CD4-positive, alpha-beta T cell treated with Interleukin-15 for 1 hour (primary cell): ENCODE measurements around the gene CST9L.

Experiments
- DNase-seq: peaks from one replicate; pipeline ENCODE4 v3.0.0-alpha.2; 2020

Gene CST9L

GRCh38 chr20:23568320-23568970, at the start of gene CST9L:
TSS of gene CST9L (minus strand) at chr20:23568484. CDS start at chr20:23568450, 34 bp downstream.
- DNase-seq: no peak

- DNase-seq: no peak
These were observed 45.9 kb upstream of the CST9L start for GRCh38 chr20:23614163-23614562.

GRCh38 chr20:23613676-23614075, 45.4 kb upstream of the CST9L start:
- DNase-seq: no peak

- DNase-seq: no peak
These were observed 44.1 kb upstream of the CST9L start for GRCh38 chr20:23612396-23612795.

- DNase-seq: no peak
These were observed 41.3 kb upstream of the CST9L start for GRCh38 chr20:23609486-23610109.

GRCh38 chr20:23608251-23608846, 40.1 kb upstream of the CST9L start:
- DNase-seq: no peak

- DNase-seq: no peak
These were observed 39.4 kb upstream of the CST9L start for GRCh38 chr20:23607497-23608245.

GRCh38 chr20:23606652-23607049, 38.4 kb upstream of the CST9L start:
- DNase-seq: peak; percentile 67

GRCh38 chr20:23605867-23606651, 37.8 kb upstream of the CST9L start, which contains the start of gene CST9:
TSS of gene CST9 (minus strand) at chr20:23605917. CDS start at chr20:23605864, 53 bp downstream.
- no peak for DNase-seq

GRCh38 chr20:23604306-23604705, 36.0 kb upstream of the CST9L start:
- DNase-seq: no peak

- no peak for DNase-seq
These were observed 35.0 kb upstream of the CST9L start for GRCh38 chr20:23603321-23603720.

GRCh38 chr20:23602699-23603098, 34.4 kb upstream of the CST9L start:
- DNase-seq: no peak

GRCh38 chr20:23602241-23602640, 34.0 kb upstream of the CST9L start:
- no peak for DNase-seq

- no peak for DNase-seq
These were observed 33.4 kb upstream of the CST9L start for GRCh38 chr20:23601715-23602114.

- DNase-seq: no peak
These were observed 30.2 kb upstream of the CST9L start for GRCh38 chr20:23598481-23598880.

GRCh38 chr20:23596579-23597250, 28.4 kb upstream of the CST9L start:
- DNase-seq: no peak

- no peak for DNase-seq
These were observed 27.7 kb upstream of the CST9L start for GRCh38 chr20:23595941-23596340.

- no peak for DNase-seq
These were observed 20.4 kb upstream of the CST9L start for GRCh38 chr20:23588434-23589403.

- no peak for DNase-seq
These were observed 19.3 kb upstream of the CST9L start for GRCh38 chr20:23587631-23588030.

GRCh38 chr20:23586735-23587525, 18.6 kb upstream of the CST9L start:
- DNase-seq: no peak
